MM.1S (cell line): ENCODE data around the gene PHTF2.

Experiments used
- DNase-seq: peaks from one replicate; pipeline ENCODE4 v3.0.0-alpha.2; 2015
- H2AFZ ChIP-seq: fragments of 300-600 bp; sonication (generic); 2 replicates; pipeline ENCODE4 v1.6.0; 2016; ENCODE audit warnings: antibody characterized with exemption, low read length
- H3F3A ChIP-seq: fragments of 300-600 bp; sonication (generic); 2 replicates; pipeline ENCODE4 v1.6.1; 2016; ENCODE audit warnings: mild to moderate bottlenecking, antibody characterized with exemption, low read length, moderate library complexity, mixed read lengths; ENCODE audit not compliant: insufficient read depth
- H3K27ac ChIP-seq: fragments of 300-600 bp; sonication (generic); 2 replicates; pipeline ENCODE4 v1.5.1; 2016; ENCODE audit warnings: mild to moderate bottlenecking, low read length
- H3K27me3 ChIP-seq: fragments of 300-600 bp; sonication (generic); replicated peaks from 2 replicates; pipeline ENCODE4 v1.6.0; 2016; ENCODE audit warnings: low read length; ENCODE audit not compliant: insufficient read depth
- H3K36me3 ChIP-seq: fragments of 300-600 bp; sonication (generic); replicated peaks from 2 replicates; pipeline ENCODE4 v1.6.1; 2016; ENCODE audit warnings: mild to moderate bottlenecking, low read length, mixed read lengths; ENCODE audit not compliant: insufficient read depth
- H3K4me1 ChIP-seq: fragments of 300-600 bp; sonication (generic); 2 replicates; pipeline ENCODE4 v1.6.1; 2016; ENCODE audit warnings: low read length, mixed read lengths
- H3K4me2 ChIP-seq: fragments of 300-600 bp; sonication (generic); 2 replicates; pipeline ENCODE4 v1.6.0; 2016; ENCODE audit warnings: low read depth, low read length
- H3K4me3 ChIP-seq: fragments of 300-600 bp; sonication (generic); 2 replicates; pipeline ENCODE4 v1.5.1; 2016; ENCODE audit warnings: low read length, mixed read lengths
- H3K79me2 ChIP-seq: fragments of 300-600 bp; sonication (generic); 2 replicates; pipeline ENCODE4 v1.6.1; 2016; ENCODE audit warnings: mixed run types, low read length, mixed read lengths
- H3K9ac ChIP-seq: fragments of 300-600 bp; sonication (generic); 2 replicates; pipeline ENCODE4 v1.6.1; 2016; ENCODE audit warnings: low read length, mixed read lengths
- H3K9me2 ChIP-seq: fragments of 300-600 bp; sonication (generic); replicated peaks from 2 replicates; pipeline ENCODE4 v1.6.1; 2016; ENCODE audit warnings: mild to moderate bottlenecking, low read length, mixed read lengths; ENCODE audit not compliant: insufficient read depth
- H3K9me3 ChIP-seq: fragments of 300-600 bp; sonication (generic); replicated peaks from 2 replicates; pipeline ENCODE4 v1.6.1; 2016; ENCODE audit warnings: mild to moderate bottlenecking, low read length, mixed read lengths; ENCODE audit not compliant: insufficient read depth
- H4K20me1 ChIP-seq: fragments of 300-600 bp; sonication (generic); 2 replicates; pipeline ENCODE4 v1.6.1; 2016; ENCODE audit warnings: mild to moderate bottlenecking, low read length, moderate library complexity, mixed read lengths; ENCODE audit not compliant: insufficient read depth
- EZH2 ChIP-seq: fragments of 300-600 bp; sonication (generic); optimal IDR thresholded peaks from 2 replicates; pipeline ENCODE3; 2017; ENCODE audit warnings: low read depth, mild to moderate bottlenecking, antibody characterized with exemption, low read length, mixed read lengths
- EZH2phosphoT487 ChIP-seq: fragments of 300-600 bp; sonication (generic); IDR thresholded peaks from 2 replicates; pipeline ENCODE4 v1.6.1; 2018; ENCODE audit warnings: antibody characterized with exemption, low read length
- TF ChIP-seq, protein P1 (sequence below): fragments of 300-600 bp; sonication (generic); IDR thresholded peaks from 2 replicates; pipeline ENCODE4 v1.5.1; 2016; ENCODE audit warnings: antibody characterized with exemption, low read length, mixed read lengths

PHTF2 gene

GRCh38 chr7:77800158-77800557, 1.6 kb downstream of the PHTF2 start:
- no peaks in the 10 kb centered on the region; the same call in 1 of the 2 replicates for H3F3A ChIP-seq
- no peak overlapping the region for H3K27ac ChIP-seq
- H3K9ac ChIP-seq, result no peak overlapping the region
- no peaks in the 10 kb centered on the region for H3K36me3 ChIP-seq
- no peak overlapping the region for H3K4me3 ChIP-seq
- peaks cover 34% of the 10 kb centered on the region for H3K4me1 ChIP-seq
- H3K79me2 ChIP-seq, result peaks cover 67% of the 10 kb centered on the region
- no peaks in the 10 kb centered on the region for H4K20me1 ChIP-seq
- H3K4me2 ChIP-seq, result peak overlapping the region; percentile 68; the same call in 1 of the 2 replicates
- no peaks in the 10 kb centered on the region for H3K9me2 ChIP-seq
- TF ChIP-seq, protein P1, sequence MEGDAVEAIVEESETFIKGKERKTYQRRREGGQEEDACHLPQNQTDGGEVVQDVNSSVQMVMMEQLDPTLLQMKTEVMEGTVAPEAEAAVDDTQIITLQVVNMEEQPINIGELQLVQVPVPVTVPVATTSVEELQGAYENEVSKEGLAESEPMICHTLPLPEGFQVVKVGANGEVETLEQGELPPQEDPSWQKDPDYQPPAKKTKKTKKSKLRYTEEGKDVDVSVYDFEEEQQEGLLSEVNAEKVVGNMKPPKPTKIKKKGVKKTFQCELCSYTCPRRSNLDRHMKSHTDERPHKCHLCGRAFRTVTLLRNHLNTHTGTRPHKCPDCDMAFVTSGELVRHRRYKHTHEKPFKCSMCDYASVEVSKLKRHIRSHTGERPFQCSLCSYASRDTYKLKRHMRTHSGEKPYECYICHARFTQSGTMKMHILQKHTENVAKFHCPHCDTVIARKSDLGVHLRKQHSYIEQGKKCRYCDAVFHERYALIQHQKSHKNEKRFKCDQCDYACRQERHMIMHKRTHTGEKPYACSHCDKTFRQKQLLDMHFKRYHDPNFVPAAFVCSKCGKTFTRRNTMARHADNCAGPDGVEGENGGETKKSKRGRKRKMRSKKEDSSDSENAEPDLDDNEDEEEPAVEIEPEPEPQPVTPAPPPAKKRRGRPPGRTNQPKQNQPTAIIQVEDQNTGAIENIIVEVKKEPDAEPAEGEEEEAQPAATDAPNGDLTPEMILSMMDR, result no peak
- TF ChIP-seq EZH2phosphoT487 (no peak), EZH2 (no peak)
- H3K27me3 ChIP-seq, result no peaks in the 10 kb centered on the region
- no peaks in the 10 kb centered on the region for H3K9me3 ChIP-seq
- no peak overlapping the region for H2AFZ ChIP-seq
- DNase-seq, result no peak

- Histone ChIP-seq H3K9ac (no peak overlapping the region), H3K4me2 (no peak overlapping the region), H3K4me3 (no peak overlapping the region)
Measured at GRCh38 chr7:77800730-77801129, 2.2 kb downstream of the PHTF2 start.

DNA sequence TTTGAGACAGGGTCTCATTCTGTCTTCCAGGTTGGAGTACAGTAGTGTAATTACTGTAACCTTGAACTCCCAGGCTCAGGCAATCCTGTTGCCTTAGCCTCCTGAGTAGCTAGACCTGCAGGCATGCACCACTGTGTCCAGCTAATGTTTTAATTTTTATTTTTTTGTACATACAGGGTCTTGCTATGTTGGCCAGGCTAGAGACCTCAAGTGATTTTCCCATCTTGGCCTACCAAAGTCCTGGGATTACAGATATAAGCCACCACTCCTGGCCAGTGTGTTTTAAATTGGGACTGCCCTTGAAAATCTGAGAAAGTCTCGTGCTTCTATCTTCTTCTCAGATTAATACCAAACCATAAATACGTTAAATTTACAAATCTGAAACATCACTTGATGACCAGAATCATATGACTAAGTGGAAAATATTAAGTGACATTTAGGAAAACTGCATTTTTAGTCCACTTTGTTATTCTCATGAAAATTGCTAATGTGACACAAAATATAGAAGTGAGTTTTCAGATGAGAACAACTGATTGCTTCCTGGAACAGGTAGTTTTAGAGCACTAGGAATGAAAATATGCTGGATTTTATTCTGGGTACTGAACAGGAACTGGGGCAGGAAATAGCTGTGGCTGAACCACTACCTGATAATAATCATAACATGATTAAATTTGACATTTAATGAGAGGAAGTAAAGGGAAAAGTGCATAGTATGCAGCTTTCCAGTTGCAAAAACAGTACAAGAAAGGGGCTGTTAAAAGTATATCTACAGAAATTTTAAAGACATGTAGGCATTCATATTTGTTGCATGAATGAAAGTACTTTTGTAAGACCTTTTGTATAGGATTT, 4.2 kb downstream of the PHTF2 start:
- no peak overlapping the region for H3K27ac ChIP-seq
- H3K4me3 ChIP-seq, result no peak overlapping the region
- TF ChIP-seq EZH2, result no peak
- TF ChIP-seq, protein P1, result no peak
- no peak for TF ChIP-seq EZH2phosphoT487
- no peak overlapping the region for H3K9ac ChIP-seq
- peaks cover 21% of the 10 kb centered on the region for H3K4me1 ChIP-seq
- H3K4me2 ChIP-seq, result peak overlapping the region; percentile 20; the same call in 1 of the 2 replicates
- no peaks in the 10 kb centered on the region for H3K9me3 ChIP-seq
- no peaks in the 10 kb centered on the region for H3F3A ChIP-seq
- H3K27me3 ChIP-seq, result no peaks in the 10 kb centered on the region
- H2AFZ ChIP-seq, result no peak overlapping the region
- no peaks in the 10 kb centered on the region for H3K36me3 ChIP-seq
- DNase-seq, result no peak
- H3K9me2 ChIP-seq, result no peaks in the 10 kb centered on the region
- H3K79me2 ChIP-seq, result peaks cover 59% of the 10 kb centered on the region
- no peaks in the 10 kb centered on the region for H4K20me1 ChIP-seq

More at GRCh38 chr7:77800730-77801129, 2.2 kb downstream of the PHTF2 start:
- DNase-seq, result no peak
- Histone ChIP-seq H4K20me1 (no peaks in the 10 kb centered on the region), H3K79me2 (peaks cover 71% of the 10 kb centered on the region), H3K9me3 (no peaks in the 10 kb centered on the region), H3K4me1 (peaks cover 34% of the 10 kb centered on the region), H3K27me3 (no peaks in the 10 kb centered on the region), H2AFZ (no peak overlapping the region), H3F3A (no peaks in the 10 kb centered on the region; the same call in 1 of the 2 replicates), H3K36me3 (no peaks in the 10 kb centered on the region), H3K27ac (no peak overlapping the region), H3K9me2 (no peaks in the 10 kb centered on the region)
- TF ChIP-seq EZH2, result no peak
- TF ChIP-seq, protein P1, result no peak
- no peak for TF ChIP-seq EZH2phosphoT487
